Measurements from ENCODE around the gene ENOX1.
"Not testable (repeated sequence)": the region's sequence is repeated elsewhere in the genome, so short reads cannot be mapped to it uniquely, and the experiment has no call there.

ENOX1 gene

GRCh38 chr13:43373400-43373799, 413.4 kb downstream of the ENOX1 start:
- DNase-seq, result no peak

GRCh38 chr13:43370842-43371241, 415.9 kb downstream of the ENOX1 start:
- DNase-seq, result no peak

DNA sequence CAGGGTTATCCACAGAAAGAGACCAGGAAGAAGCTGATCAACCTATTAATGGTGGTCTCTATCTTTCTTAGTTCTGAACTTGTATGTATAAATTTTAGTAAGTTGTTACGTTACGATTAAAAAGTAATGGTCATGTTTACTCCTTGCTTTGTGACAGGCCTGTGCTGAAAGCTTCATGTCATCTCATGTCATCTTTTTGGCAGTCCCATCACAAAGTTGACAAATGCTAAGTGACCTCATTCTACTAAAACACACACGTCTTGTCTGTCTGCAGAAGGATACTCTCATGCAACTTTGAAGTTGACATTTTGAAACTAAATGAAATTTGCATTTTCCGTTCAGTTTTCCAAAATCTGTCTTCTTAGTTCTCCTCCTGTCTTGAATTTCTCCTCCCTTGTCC, 417.5 kb downstream of the ENOX1 start:
- no peak for DNase-seq

DNA sequence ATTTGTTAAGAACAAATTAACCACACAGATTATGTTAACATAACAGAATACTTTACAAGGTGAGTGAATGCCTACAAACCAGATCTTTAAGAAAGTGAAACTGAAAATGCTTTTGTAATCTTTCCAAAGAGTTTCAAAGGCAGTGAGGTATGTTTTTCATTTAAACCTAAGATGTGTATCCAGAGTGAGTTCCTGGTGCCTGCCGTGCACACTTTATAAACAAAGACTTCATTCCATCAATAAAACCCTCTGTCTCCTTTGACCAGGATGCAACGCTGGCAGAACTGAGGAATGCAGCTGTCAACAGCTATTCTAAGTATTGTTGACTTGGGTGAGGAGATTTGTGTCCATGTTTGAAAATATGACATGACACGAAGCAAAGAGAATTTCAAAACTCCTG, 418.8 kb downstream of the ENOX1 start:
- DNase-seq, result no peak

GRCh38 chr13:43365039-43365344, 421.8 kb downstream of the ENOX1 start:
- no peak for DNase-seq

DNA sequence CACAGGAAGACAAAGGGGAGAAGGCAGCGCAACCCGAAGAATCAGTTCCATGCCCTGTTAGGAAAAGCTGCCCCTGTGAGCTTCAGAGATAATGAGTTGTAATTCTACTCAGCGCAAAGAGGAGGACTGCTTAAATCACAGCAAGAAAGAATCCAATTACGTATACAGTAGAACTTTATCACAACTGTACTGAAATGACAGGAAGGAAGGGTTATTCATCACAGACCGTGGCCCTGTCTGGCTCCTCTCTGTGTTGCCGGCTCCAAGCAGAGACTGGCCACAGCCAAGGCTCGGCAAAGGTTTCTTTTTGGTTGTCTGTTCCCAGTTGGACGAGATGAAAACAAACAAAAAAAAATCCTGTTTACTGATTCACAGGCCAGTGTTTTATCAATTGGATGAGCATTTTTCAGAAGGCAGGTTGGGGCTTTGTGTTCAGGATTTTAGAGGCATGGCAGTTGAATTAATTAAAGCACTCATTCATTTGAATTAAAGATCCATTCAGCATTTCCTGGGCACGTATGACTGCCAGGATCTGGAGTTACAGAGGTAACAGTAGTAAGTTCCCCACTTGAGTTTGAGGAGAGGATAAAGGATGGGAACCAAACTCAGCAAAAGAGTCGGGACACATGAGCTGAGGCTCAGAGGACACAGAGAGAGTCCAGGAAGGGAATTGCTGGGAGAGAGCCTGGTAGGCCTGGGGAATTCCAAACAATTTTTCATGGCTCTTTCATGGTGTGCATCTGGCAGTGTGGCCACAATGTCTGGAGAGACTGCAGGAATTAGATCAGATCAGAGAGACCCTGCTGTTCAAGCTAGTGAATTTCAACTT, 422.3 kb downstream of the ENOX1 start:
- no peak for DNase-seq

- peak; percentile 50 for DNase-seq
Measured at GRCh38 chr13:43363156-43363953, 423.4 kb downstream of the ENOX1 start.

GRCh38 chr13:43362556-43362955, 424.2 kb downstream of the ENOX1 start:
- DNase-seq, result no peak

- DNase-seq, result no peak
Measured at GRCh38 chr13:43360892-43361610, 425.7 kb downstream of the ENOX1 start.

- no peak for DNase-seq
Measured at GRCh38 chr13:43360171-43360570, 426.6 kb downstream of the ENOX1 start.

- DNase-seq, result no peak
Measured at GRCh38 chr13:43359536-43359935, 427.2 kb downstream of the ENOX1 start.

DNA sequence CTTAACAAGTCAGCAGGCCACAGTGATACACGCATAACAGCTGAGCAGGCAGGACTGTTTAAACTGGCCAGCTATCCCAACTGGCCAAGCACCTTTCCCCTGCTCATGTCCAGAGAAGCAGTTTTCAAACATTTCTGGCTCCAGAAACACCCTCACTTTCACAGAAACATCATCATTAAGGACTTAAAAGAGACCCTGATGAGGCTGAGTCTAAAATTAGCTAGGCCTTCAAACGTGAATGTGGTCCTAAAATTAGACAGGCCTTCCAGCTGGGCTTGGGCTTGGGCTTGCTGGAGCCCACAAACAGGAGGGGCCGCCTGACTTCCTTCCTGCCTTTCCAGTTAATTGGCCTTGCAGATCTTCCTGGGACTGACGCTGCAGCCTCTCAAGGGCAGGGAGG, 429.2 kb downstream of the ENOX1 start:
- DNase-seq, result no peak

- DNase-seq, result no peak
Measured at GRCh38 chr13:43356567-43356966, 430.2 kb downstream of the ENOX1 start.

DNA sequence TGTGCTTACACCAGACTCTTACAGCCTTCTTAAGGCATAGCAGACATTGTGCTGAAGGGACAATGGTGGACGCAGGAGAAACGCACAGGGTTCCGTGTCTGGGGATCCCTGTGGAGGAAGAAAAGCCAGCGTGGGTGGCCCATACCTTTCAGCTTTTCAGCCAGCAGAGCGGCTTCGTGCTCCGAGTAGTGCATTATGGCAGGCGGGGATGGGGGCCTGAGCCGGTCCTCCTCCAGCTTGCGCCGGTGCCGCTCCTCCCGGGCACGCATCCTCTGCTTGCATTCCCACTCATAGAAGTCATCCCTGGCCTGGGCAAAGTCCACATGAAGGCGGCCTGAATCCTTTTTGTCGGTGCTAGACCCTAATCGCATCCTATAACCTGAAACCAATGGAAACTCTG, 431.0 kb downstream of the ENOX1 start:
- no peak for DNase-seq

GRCh38 chr13:43354153-43354945, 432.4 kb downstream of the ENOX1 start:
- DNase-seq, result no peak

GRCh38 chr13:43353631-43354030, 433.1 kb downstream of the ENOX1 start:
- DNase-seq, result no peak

DNA sequence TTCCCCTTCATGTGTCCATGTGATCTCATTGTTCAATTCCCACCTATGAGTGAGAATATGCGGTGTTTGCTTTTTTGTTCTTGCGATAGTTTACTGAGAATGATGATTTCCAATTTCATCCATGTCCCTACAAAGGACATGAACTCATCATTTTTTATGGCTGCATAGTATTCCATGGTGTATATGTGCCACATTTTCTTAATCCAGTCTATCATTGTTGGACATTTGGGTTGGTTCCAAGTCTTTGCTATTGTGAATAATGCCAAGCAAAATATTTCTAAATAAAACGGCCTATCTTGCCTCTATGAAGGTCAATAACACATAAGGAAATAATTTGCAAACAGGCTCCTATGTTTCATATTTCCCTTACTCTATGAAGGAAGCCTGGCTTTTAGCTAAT, 435.2 kb downstream of the ENOX1 start:
- not testable (repeated sequence) for DNase-seq

DNA sequence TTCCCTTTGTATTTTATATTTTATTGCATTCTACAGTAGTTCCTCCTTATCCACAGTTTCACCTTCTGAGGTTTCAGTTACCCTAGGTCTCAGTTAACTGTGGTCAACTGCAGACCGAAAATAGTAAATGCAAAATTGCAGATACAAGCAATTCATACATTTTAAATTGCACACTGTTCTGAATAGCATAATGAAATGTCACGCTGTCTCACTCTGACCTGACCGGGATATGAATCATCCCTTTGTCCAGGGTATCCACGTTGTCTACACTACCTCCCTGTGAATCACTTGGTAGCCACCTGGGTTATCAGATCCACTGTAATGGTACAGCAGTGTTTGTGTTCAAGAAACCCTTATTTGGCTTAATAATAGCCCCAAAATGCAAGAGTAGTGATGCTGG, 438.4 kb downstream of the ENOX1 start:
- no peak for DNase-seq

DNA sequence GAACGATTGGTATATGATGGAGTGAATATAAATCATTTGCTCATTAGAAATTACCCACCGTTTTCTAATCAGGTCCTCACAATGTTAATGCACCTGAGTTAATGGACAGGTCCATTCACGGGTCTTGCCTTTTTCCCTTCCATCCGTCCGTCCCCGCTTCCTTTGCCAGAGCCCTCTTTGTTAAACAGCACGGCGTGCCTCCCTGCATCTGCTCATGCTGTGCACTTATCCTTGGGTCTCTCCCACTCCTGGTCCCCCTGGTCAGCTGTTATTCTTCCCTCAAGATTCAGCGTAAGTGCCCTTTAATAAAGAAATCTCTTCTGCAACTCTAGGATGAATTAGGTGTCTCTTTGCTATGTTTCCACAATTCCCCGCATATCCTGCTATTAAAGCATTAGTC, 438.9 kb downstream of the ENOX1 start:
- no peak for DNase-seq

DNA sequence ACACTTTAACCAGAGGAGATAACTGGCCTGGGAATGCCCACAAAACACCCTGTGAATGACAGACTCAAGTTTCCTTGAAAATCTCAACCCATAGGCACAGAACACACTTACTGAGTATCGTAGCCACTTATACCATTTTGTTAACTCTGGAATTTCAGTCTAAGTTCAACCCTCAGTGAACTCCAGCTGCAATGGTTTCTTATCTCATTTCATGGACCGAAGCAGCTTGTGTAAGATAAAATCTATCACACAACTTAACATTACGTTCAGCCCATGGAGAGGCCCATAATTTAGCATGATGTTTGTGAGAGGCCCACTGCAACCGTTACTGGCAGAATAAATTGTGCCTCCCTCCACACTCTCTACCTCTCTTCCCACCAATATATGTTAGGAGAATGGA, 440.3 kb downstream of the ENOX1 start:
- DNase-seq, result no peak

GRCh38 chr13:43343645-43344044, 443.1 kb downstream of the ENOX1 start:
- peak; percentile 9 for DNase-seq

- no peak for DNase-seq
Measured at GRCh38 chr13:43339805-43340550, 446.8 kb downstream of the ENOX1 start.
